Measurements from ENCODE around the gene CCDC186. TPM values are rescaled to one million over a fixed set of nuclear protein-coding genes. Genes with fewer than 3 reads are reported as not detected.

CCDC186 gene
- total RNA-seq, 1 experiment from 2014 or later: 5.7 TPM

DNA sequence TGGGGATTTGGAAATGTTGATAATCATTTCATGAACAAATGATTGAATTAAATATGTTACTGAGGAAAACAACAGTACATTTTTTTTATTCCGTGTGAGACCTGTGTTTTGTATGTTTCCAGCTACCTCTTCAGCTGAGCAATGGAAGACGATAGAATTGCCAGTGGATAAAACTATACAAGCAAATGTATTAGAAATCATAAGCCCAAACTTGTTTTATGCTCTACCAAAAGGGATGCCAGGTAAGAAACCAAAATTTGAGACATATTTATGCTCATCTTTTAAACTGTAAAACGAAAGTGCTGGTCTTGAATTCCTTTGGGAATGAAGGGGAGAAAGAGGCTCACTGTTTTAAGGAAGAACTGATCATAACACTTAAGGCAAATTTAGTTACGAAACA is 47.2 kb upstream of the CCDC186 start:
- Histone ChIP-seq H3K4me3 (ENCODE audit: low read length) (no peak overlapping the region), H3K79me2 (ENCODE audit: low read length) (no peaks in the 10 kb centered on the region), H3K27me3 (ENCODE audit: low read length) (peaks cover 91% of the 10 kb centered on the region), H3K4me2 (ENCODE audit: low read length) (no peak overlapping the region), H4K20me1 (ENCODE audit: low read length) (no peaks in the 10 kb centered on the region), H3F3A (ENCODE audit: low read length, unreplicated experiment) (no peaks in the 10 kb centered on the region), H3K27ac (ENCODE audit: low read length) (no peak overlapping the region), H2AFZ (ENCODE audit: low read length) (no peak overlapping the region), H3K9ac (ENCODE audit: low read length) (no peak overlapping the region), H3K9me3 (ENCODE audit: low read length) (no peaks in the 10 kb centered on the region), H3K9me2 (replicated peaks; ENCODE audit: low read length) (no peaks in the 10 kb centered on the region), H3K4me1 (ENCODE audit: insufficient read depth, low read length) (no peaks in the 10 kb centered on the region), H3K36me3 (ENCODE audit: low read depth, low read length) (no peaks in the 10 kb centered on the region)
- no TSS peak for BruUV-seq (replicated peaks)
- ChIA-PET CTCF (no interaction called here), POLR2A (ENCODE audit: unreplicated experiment) (no interaction called here)
- TF ChIP-seq EZH2 (IDR thresholded peaks at IDR 0.05; ENCODE audit: low read length, unreplicated experiment): no peak
- TF ChIP-seq EZH2phosphoT487 (IDR thresholded peaks at IDR 0.05; ENCODE audit: borderline replicate concordance, low read length): no peak
- TF ChIP-seq, protein P1, sequence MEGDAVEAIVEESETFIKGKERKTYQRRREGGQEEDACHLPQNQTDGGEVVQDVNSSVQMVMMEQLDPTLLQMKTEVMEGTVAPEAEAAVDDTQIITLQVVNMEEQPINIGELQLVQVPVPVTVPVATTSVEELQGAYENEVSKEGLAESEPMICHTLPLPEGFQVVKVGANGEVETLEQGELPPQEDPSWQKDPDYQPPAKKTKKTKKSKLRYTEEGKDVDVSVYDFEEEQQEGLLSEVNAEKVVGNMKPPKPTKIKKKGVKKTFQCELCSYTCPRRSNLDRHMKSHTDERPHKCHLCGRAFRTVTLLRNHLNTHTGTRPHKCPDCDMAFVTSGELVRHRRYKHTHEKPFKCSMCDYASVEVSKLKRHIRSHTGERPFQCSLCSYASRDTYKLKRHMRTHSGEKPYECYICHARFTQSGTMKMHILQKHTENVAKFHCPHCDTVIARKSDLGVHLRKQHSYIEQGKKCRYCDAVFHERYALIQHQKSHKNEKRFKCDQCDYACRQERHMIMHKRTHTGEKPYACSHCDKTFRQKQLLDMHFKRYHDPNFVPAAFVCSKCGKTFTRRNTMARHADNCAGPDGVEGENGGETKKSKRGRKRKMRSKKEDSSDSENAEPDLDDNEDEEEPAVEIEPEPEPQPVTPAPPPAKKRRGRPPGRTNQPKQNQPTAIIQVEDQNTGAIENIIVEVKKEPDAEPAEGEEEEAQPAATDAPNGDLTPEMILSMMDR (conservative IDR thresholded peaks at IDR 0.05; ENCODE audit: low read depth, low read length): no peak
- ATAC-seq (no peak), DNase-seq (no peak)
- intact Hi-C loops (cut with micrococcal nuclease): no loop called here

- H4K20me1 ChIP-seq (ENCODE audit: low read length): no peaks in the 10 kb centered on the region
- ChIA-PET POLR2A (ENCODE audit: unreplicated experiment) (no interaction called here), CTCF (no interaction called here)
- H3K36me3 ChIP-seq (ENCODE audit: low read depth, low read length): no peaks in the 10 kb centered on the region
- no peak overlapping the region for H3K9ac ChIP-seq (ENCODE audit: low read length)
- intact Hi-C loops (cut with micrococcal nuclease): no loop called here
- TF ChIP-seq EZH2phosphoT487 (IDR thresholded peaks at IDR 0.05; ENCODE audit: borderline replicate concordance, low read length) (no peak), EZH2 (IDR thresholded peaks at IDR 0.05; ENCODE audit: low read length, unreplicated experiment) (no peak)
- TF ChIP-seq, protein P1 (conservative IDR thresholded peaks at IDR 0.05; ENCODE audit: low read depth, low read length): no peak
- H3K4me1 ChIP-seq (ENCODE audit: insufficient read depth, low read length): no peaks in the 10 kb centered on the region
- no peaks in the 10 kb centered on the region for H3K9me3 ChIP-seq (ENCODE audit: low read length)
- no TSS peak for BruUV-seq (replicated peaks)
- no peak overlapping the region for H2AFZ ChIP-seq (ENCODE audit: low read length)
- DNase-seq: no peak
- H3K4me2 ChIP-seq (ENCODE audit: low read length): no peak overlapping the region
- no peak overlapping the region for H3K27ac ChIP-seq (ENCODE audit: low read length)
- no peak for ATAC-seq
- H3K9me2 ChIP-seq (replicated peaks; ENCODE audit: low read length): no peaks in the 10 kb centered on the region
- peaks cover 92% of the 10 kb centered on the region for H3K27me3 ChIP-seq (ENCODE audit: low read length)
- no peak overlapping the region for H3K4me3 ChIP-seq (ENCODE audit: low read length)
- no peaks in the 10 kb centered on the region for H3K79me2 ChIP-seq (ENCODE audit: low read length)
- H3F3A ChIP-seq (ENCODE audit: low read length, unreplicated experiment): no peaks in the 10 kb centered on the region
Observed at GRCh38 chr10:114220281-114220680, 46.3 kb upstream of the CCDC186 start.

- CTCF ChIA-PET: no interaction called here
- BruUV-seq (replicated peaks): no TSS peak
Observed at GRCh38 chr10:114215033-114215432, 41.0 kb upstream of the CCDC186 start.

More at GRCh38 chr10:114215033-114215432, 41.0 kb upstream of the CCDC186 start:
- H3K9ac ChIP-seq (ENCODE audit: low read length): no peak overlapping the region
- no peaks in the 10 kb centered on the region for H3K9me2 ChIP-seq (replicated peaks; ENCODE audit: low read length)
- H2AFZ ChIP-seq (ENCODE audit: low read length): no peak overlapping the region
- POLR2A ChIA-PET (ENCODE audit: unreplicated experiment): no interaction called here
- intact Hi-C loops (cut with micrococcal nuclease): no loop called here
- ATAC-seq: no peak
- H3K27ac ChIP-seq (ENCODE audit: low read length): no peak overlapping the region
- no peaks in the 10 kb centered on the region for H3F3A ChIP-seq (ENCODE audit: low read length, unreplicated experiment)
- no peak overlapping the region for H3K4me2 ChIP-seq (ENCODE audit: low read length)
- no peaks in the 10 kb centered on the region for H3K79me2 ChIP-seq (ENCODE audit: low read length)
- no peak for TF ChIP-seq EZH2 (IDR thresholded peaks at IDR 0.05; ENCODE audit: low read length, unreplicated experiment)
- TF ChIP-seq, protein P1 (conservative IDR thresholded peaks at IDR 0.05; ENCODE audit: low read depth, low read length): no peak
- TF ChIP-seq EZH2phosphoT487 (IDR thresholded peaks at IDR 0.05; ENCODE audit: borderline replicate concordance, low read length): no peak
- H4K20me1 ChIP-seq (ENCODE audit: low read length): no peaks in the 10 kb centered on the region
- H3K4me1 ChIP-seq (ENCODE audit: insufficient read depth, low read length): no peaks in the 10 kb centered on the region
- H3K36me3 ChIP-seq (ENCODE audit: low read depth, low read length): no peaks in the 10 kb centered on the region
- no peak overlapping the region for H3K4me3 ChIP-seq (ENCODE audit: low read length)
- peaks cover 91% of the 10 kb centered on the region for H3K27me3 ChIP-seq (ENCODE audit: low read length)
- no peaks in the 10 kb centered on the region for H3K9me3 ChIP-seq (ENCODE audit: low read length)
- DNase-seq: no peak

Data from PC-3 (cell line).